H1 (cell line): Measurements from ENCODE around the gene SMARCA1. TPM values are rescaled to one million over a fixed set of nuclear protein-coding genes. Genes with fewer than 3 reads are reported as not detected.

Experiments
- CTCF ChIA-PET: fragments of 300-600 bp; sonication (Branson Sonifier 250); formaldehyde crosslinking; loops from one replicate; lab custom pipeline; 2021; ENCODE audit not compliant: partially characterized antibody; lab: Charles Lee
- POLR2A ChIA-PET: fragments of 300-600 bp; sonication (Branson Sonifier 250); formaldehyde crosslinking; loops from one replicate; lab custom pipeline; 2021; ENCODE audit warnings: inconsistent platforms; ENCODE audit not compliant: partially characterized antibody; lab: Charles Lee
- DNase-seq, 2 experiments: peaks; one replicate each; pipeline versions ENCODE4 v3.0.0 to v3.0.0-alpha.2; 2010 to 2022; ENCODE audit warnings: low spot score in 2 of 2, low read depth in 1 of 2, mixed read lengths in 1 of 2
- FAIRE-seq: peaks from 2 replicates; lab custom pipeline; 2011; peaks lifted over from hg19 to GRCh38; lab: Jason Lieb, UNC
- H2AFZ ChIP-seq: 2 replicates; pipeline ENCODE4 v1.8.1; 2012; ENCODE audit warnings: low read length, inconsistent platforms
- H2AK5ac ChIP-seq: 2 replicates; pipeline ENCODE4 v1.6.1; 2013; ENCODE audit warnings: low read depth, low read length
- H2BK120ac ChIP-seq: replicated peaks from 2 replicates; pipeline ENCODE3; 2013; ENCODE audit warnings: low read depth, low read length, inconsistent platforms
- H2BK12ac ChIP-seq: 2 replicates; pipeline ENCODE4 v1.6.1; 2013; ENCODE audit warnings: low read depth, low read length
- H2BK15ac ChIP-seq: 2 replicates; pipeline ENCODE4 v1.6.1; 2013; ENCODE audit warnings: low read length
- H2BK20ac ChIP-seq: 2 replicates; pipeline ENCODE4 v1.6.1; 2013; ENCODE audit warnings: low read length
- H2BK5ac ChIP-seq: 2 replicates; pipeline ENCODE4 v1.6.1; 2013; ENCODE audit warnings: low read depth, low read length
- H3K14ac ChIP-seq: 2 replicates; pipeline ENCODE4 v1.6.1; 2013; ENCODE audit warnings: inconsistent platforms; ENCODE audit not compliant: insufficient read length
- H3K18ac ChIP-seq: 2 replicates; pipeline ENCODE4 v1.6.1; 2013; ENCODE audit warnings: low read length; ENCODE audit errors: extremely low read depth
- H3K23ac ChIP-seq: 2 replicates; pipeline ENCODE4 v1.6.1; 2013; ENCODE audit warnings: inconsistent platforms; ENCODE audit not compliant: insufficient read length
- H3K23me2 ChIP-seq: 2 replicates; pipeline ENCODE4 v1.6.1; 2013; ENCODE audit warnings: low read depth, low read length
- H3K27ac ChIP-seq: 2 replicates; pipeline ENCODE4 v1.6.1; 2011; ENCODE audit warnings: low read depth, low read length, inconsistent platforms
- H3K27me3 ChIP-seq, 4 experiments: replicated peaks in 1 of 4; 1 replicate in 1 of 4; 2 replicates in 3 of 4; pipeline versions ENCODE4 v1.6.1 to v1.8.1; 2011 to 2013; ENCODE audit warnings: low read length in 3 of 4, mild to moderate bottlenecking in 3 of 4, inconsistent platforms in 2 of 4, mixed read lengths in 2 of 4, moderate library complexity in 1 of 4; ENCODE audit not compliant: control insufficient read depth in 3 of 4, insufficient read depth in 3 of 4; ENCODE audit errors: extremely low read depth in 1 of 4
- H3K36me3 ChIP-seq, 4 experiments: 2 replicates each; pipeline versions ENCODE4 v1.6.1 to v1.8.1; 2011 to 2013; ENCODE audit warnings: mild to moderate bottlenecking in 4 of 4, low read length in 3 of 4, moderate library complexity in 2 of 4, control low read depth in 1 of 4, inconsistent platforms in 1 of 4; ENCODE audit not compliant: insufficient read depth in 4 of 4, control insufficient read depth in 2 of 4
- H3K4ac ChIP-seq: replicated peaks from 2 replicates; pipeline ENCODE3; 2013; ENCODE audit warnings: low read length, low read depth, mixed read lengths, inconsistent platforms; ENCODE audit not compliant: insufficient read length
- H3K4me1 ChIP-seq, 4 experiments: replicated peaks in 1 of 4; 1 replicate in 1 of 4; 2 replicates in 3 of 4; pipeline versions ENCODE4 v1.6.1 to v1.8.1; 2011 to 2013; ENCODE audit warnings: low read length in 3 of 4, inconsistent platforms in 2 of 4, mixed read lengths in 1 of 4; ENCODE audit not compliant: insufficient read depth in 4 of 4, control insufficient read depth in 3 of 4
- H3K4me2 ChIP-seq, 2 experiments: 2 replicates each; pipeline versions ENCODE4 v1.6.1 to v1.8.1; 2011 to 2013; ENCODE audit warnings: low read depth in 2 of 2, low read length in 2 of 2, control low read depth in 1 of 2, inconsistent platforms in 1 of 2, mild to moderate bottlenecking in 1 of 2; ENCODE audit not compliant: insufficient read depth in 1 of 2
- H3K4me3 ChIP-seq, 4 experiments: fragments of 200-600, 300-600 bp in 1 of 4; sonication (generic), shearing (Covaris generic), sonication (Bioruptor Twin) in 1 of 4; 2 replicates each; pipeline versions ENCODE4 v1.5.1 to v1.8.1; 2011 to 2016; ENCODE audit warnings: low read length in 4 of 4, low read depth in 3 of 4, control low read depth in 2 of 4, inconsistent platforms in 2 of 4, mild to moderate bottlenecking in 2 of 4, mixed read lengths in 1 of 4, moderate library complexity in 1 of 4; ENCODE audit not compliant: insufficient read depth in 2 of 4; ENCODE audit errors: extremely low read depth in 1 of 4
- H3K56ac ChIP-seq: replicated peaks from 2 replicates; pipeline ENCODE3; 2013; ENCODE audit warnings: low read depth, mild to moderate bottlenecking, mixed read lengths, low read length, inconsistent platforms; ENCODE audit not compliant: insufficient read length
- H3K79me1 ChIP-seq: 2 replicates; pipeline ENCODE4 v1.6.1; 2013; ENCODE audit warnings: low read depth, low read length, control low read depth
- H3K79me2 ChIP-seq, 2 experiments: 2 replicates each; pipeline versions ENCODE4 v1.6.1 to v1.8.1; 2012 to 2013; ENCODE audit warnings: low read length in 2 of 2, mild to moderate bottlenecking in 2 of 2, inconsistent platforms in 1 of 2; ENCODE audit not compliant: insufficient read depth in 2 of 2, control insufficient read depth in 1 of 2
- H3K9ac ChIP-seq, 4 experiments: replicated peaks in 1 of 4; 1 replicate in 1 of 4; 2 replicates in 3 of 4; pipeline versions ENCODE4 v1.6.1 to v1.8.1; 2011 to 2013; ENCODE audit warnings: low read depth in 3 of 4, low read length in 3 of 4, control low read depth in 2 of 4, mild to moderate bottlenecking in 2 of 4, moderate library complexity in 2 of 4, inconsistent platforms in 1 of 4; ENCODE audit errors: extremely low read depth in 1 of 4
- H3K9me3 ChIP-seq, 2 experiments: 2 replicates each; pipeline versions ENCODE4 v1.6.1 to v1.8.1; 2012 to 2013; ENCODE audit warnings: mild to moderate bottlenecking in 2 of 2, moderate library complexity in 2 of 2, control low read depth in 1 of 2, inconsistent platforms in 1 of 2, low read depth in 1 of 2, low read length in 1 of 2, mixed read lengths in 1 of 2; ENCODE audit not compliant: insufficient read depth in 2 of 2
- H4K20me1 ChIP-seq, 2 experiments: replicated peaks in 1 of 2; 2 replicates each; pipeline versions ENCODE3 to v1.8.1; 2011 to 2013; ENCODE audit warnings: inconsistent platforms in 2 of 2, low read length in 2 of 2, mild to moderate bottlenecking in 1 of 2; ENCODE audit not compliant: insufficient read depth in 2 of 2, control insufficient read depth in 1 of 2
- H4K5ac ChIP-seq: 2 replicates; pipeline ENCODE4 v1.6.1; 2013; ENCODE audit warnings: low read length, low read depth, mixed read lengths, inconsistent platforms; ENCODE audit not compliant: insufficient read length
- H4K8ac ChIP-seq: 2 replicates; pipeline ENCODE4 v1.8.0; 2013; ENCODE audit warnings: mild to moderate bottlenecking, moderate library complexity, low read length, inconsistent platforms; ENCODE audit not compliant: insufficient read depth; ENCODE audit errors: extremely low read depth
- H4K91ac ChIP-seq: replicated peaks from 2 replicates; pipeline ENCODE3; 2013; ENCODE audit warnings: low read length, mixed read lengths, inconsistent platforms; ENCODE audit not compliant: insufficient read length
- NRF1 ChIP-seq: IDR thresholded peaks from 2 replicates; pipeline ENCODE4 v1.6.1; 2011; ENCODE audit warnings: mild to moderate bottlenecking, low read depth, low read length, improper control_type of control experiment
- POU5F1 ChIP-seq: IDR thresholded peaks from 2 replicates; pipeline ENCODE4 v1.6.1; 2011; ENCODE audit warnings: low read depth, mild to moderate bottlenecking, low read length, moderate library complexity
- WGBS, 2 experiments: shearing (Covaris generic) in 1 of 2; methylation state at CpG; one replicate each; pipeline versions ENCODE4 v1.1.6 to v1.1.7; 2013 to 2015; ENCODE audit warnings: low lambda C conversion rate in 2 of 2, mixed read lengths in 2 of 2, inconsistent platforms in 1 of 2, low coverage in 1 of 2, missing lambda C conversion rate in 1 of 2; ENCODE audit not compliant: insufficient replicate concordance in 2 of 2, insufficient coverage in 1 of 2, insufficient read length in 1 of 2; ENCODE audit errors: extremely low coverage in 1 of 2, missing lambda C conversion rate in 1 of 2; 5-methylcytosine and 5-hydroxymethylcytosine counted together
- polyA plus RNA-seq, 7 experiments: library from polyadenylated mRNA; depleted of rRNA in 3 of 7; stranded (reverse) in 5 of 7; unstranded in 2 of 7; fragments of >200 nt in 5 of 7; fragments of 200-250 nt in 2 of 7; gene quantifications; 1 replicate in 5 of 7; 2 replicates in 1 of 7; 4 replicates in 1 of 7; pipeline versions ENCODE4 v1.2.1 to v1.2.3, GENCODE V29; 2011 to 2013; ENCODE audit warnings: missing spikeins in 2 of 7, mixed read lengths in 2 of 7
- total RNA-seq: library from RNA; stranded (reverse); fragmentation: NEBNext Ultra II Directional; extraction: Animal tissue kit (Norgen Biotek cat#: 25700); gene quantifications from 2 replicates; pipeline ENCODE4 v1.2.1, GENCODE V29; 2021

The SMARCA1 gene
- total and polyA plus RNA-seq, 2 of the 8 experiments (the other 6 are each of a cell fraction or from before 2014, with no cell fraction given), result 13.1 to 54.4 TPM

GRCh38 chrX:129511689-129512088, 11.6 kb downstream of the SMARCA1 start:
- no peak overlapping the region for H3K23ac ChIP-seq
- no peak overlapping the region for H2AK5ac ChIP-seq
- no peak overlapping the region for H3K9ac ChIP-seq
- no peak for FAIRE-seq
- H2BK120ac ChIP-seq, result no peak overlapping the region
- no peak overlapping the region for H3K14ac ChIP-seq
- H3K27me3 ChIP-seq, result no peaks in the 10 kb centered on the region
- no peaks in the 10 kb centered on the region for H4K20me1 ChIP-seq
- ChIA-PET CTCF (no interaction called here), POLR2A (interaction anchor here (0.6 kb wide), 1 partner anchor 420 kb away, joined by 3 read pairs; no protein-coding TSS in a partner anchor)
- no peaks in the 10 kb centered on the region for H3K79me1 ChIP-seq
- no peak overlapping the region for H2AFZ ChIP-seq
- H4K91ac ChIP-seq, result no peak overlapping the region
- no peak overlapping the region for H4K8ac ChIP-seq
- no peak overlapping the region for H3K4me3 ChIP-seq
- no peak overlapping the region for H2BK20ac ChIP-seq
- no peak overlapping the region for H3K18ac ChIP-seq
- H3K4me2 ChIP-seq, result no peak overlapping the region
- no peak overlapping the region for H3K27ac ChIP-seq
- H3K56ac ChIP-seq, result no peak overlapping the region
- H3K36me3 ChIP-seq, result peaks cover 0 to 52% (median 13%) of the 10 kb centered on the region in 4 experiments; a peak in 4 of 8 replicates
- no peak overlapping the region for H2BK12ac ChIP-seq
- no peaks in the 10 kb centered on the region for H3K4me1 ChIP-seq
- WGBS, 2 experiments, result 81% methylated on average over 5 of the region's 5 CpGs; no CpG with 5 or more reads in 1 of the 2 experiments
- peaks cover 0 to under 1% of the 10 kb centered on the region in 2 experiments; a peak in 1 of 4 replicates for H3K79me2 ChIP-seq
- H2BK15ac ChIP-seq, result no peak overlapping the region
- H3K23me2 ChIP-seq, result no peaks in the 10 kb centered on the region
- H2BK5ac ChIP-seq, result no peak overlapping the region
- H4K5ac ChIP-seq, result no peak overlapping the region
- no peak for TF ChIP-seq NRF1
- no peak for TF ChIP-seq POU5F1
- no peaks in the 10 kb centered on the region for H3K9me3 ChIP-seq
- H3K4ac ChIP-seq, result no peak overlapping the region
- DNase-seq, result no peak
